Effector CD8-positive, alpha-beta T cell (primary cell): ENCODE data around the gene ATP2C1.
"Not testable (repeated sequence)": the region's sequence is repeated elsewhere in the genome, so short reads cannot be mapped to it uniquely, and the experiment has no call there.

ENCODE experiments used
- DNase-seq: peaks from one replicate; lab custom pipeline; 2025; lab: John Stamatoyannopoulos, UW

ATP2C1 gene

GRCh38 chr3:130934442-130935089 lies 40.7 kb downstream of the ATP2C1 start:
- DNase-seq, result no peak

- DNase-seq, result no peak
Measured at GRCh38 chr3:130935761-130936492, 42.0 kb downstream of the ATP2C1 start.

GRCh38 chr3:130939753-130940152 lies 45.9 kb downstream of the ATP2C1 start:
- no peak for DNase-seq

GRCh38 chr3:130941793-130942192 lies 47.9 kb downstream of the ATP2C1 start:
- DNase-seq, result no peak

- no peak for DNase-seq
Measured at GRCh38 chr3:130946882-130947281, 53.0 kb downstream of the ATP2C1 start.

GRCh38 chr3:130948001-130948773 lies 54.3 kb downstream of the ATP2C1 start:
- no peak for DNase-seq

- no peak for DNase-seq
Measured at GRCh38 chr3:130948929-130949328, 55.0 kb downstream of the ATP2C1 start.

GRCh38 chr3:130950124-130950523 lies 56.2 kb downstream of the ATP2C1 start:
- no peak for DNase-seq

- no peak for DNase-seq
Measured at GRCh38 chr3:130950641-130951040, 56.8 kb downstream of the ATP2C1 start.

- DNase-seq, result no peak
Measured at GRCh38 chr3:130955481-130955880, 61.6 kb downstream of the ATP2C1 start.

GRCh38 chr3:130956281-130956680 lies 62.4 kb downstream of the ATP2C1 start:
- DNase-seq, result no peak

GRCh38 chr3:130956721-130957120 lies 62.8 kb downstream of the ATP2C1 start:
- no peak for DNase-seq

- no peak for DNase-seq
Measured at GRCh38 chr3:130960139-130960795, 66.4 kb downstream of the ATP2C1 start.

- no peak for DNase-seq
Measured at GRCh38 chr3:130961458-130961857, 67.6 kb downstream of the ATP2C1 start.

GRCh38 chr3:130963444-130963843 lies 69.6 kb downstream of the ATP2C1 start:
- no peak for DNase-seq

GRCh38 chr3:130963878-130964277 lies 70.0 kb downstream of the ATP2C1 start:
- no peak for DNase-seq

- DNase-seq, result no peak
Measured at GRCh38 chr3:130967281-130967680, 73.4 kb downstream of the ATP2C1 start.

GRCh38 chr3:130968221-130968620 lies 74.3 kb downstream of the ATP2C1 start:
- DNase-seq, result no peak

GRCh38 chr3:130969621-130970020 lies 75.7 kb downstream of the ATP2C1 start:
- no peak for DNase-seq

GRCh38 chr3:130971208-130971607 lies 77.3 kb downstream of the ATP2C1 start:
- no peak for DNase-seq

- not testable (repeated sequence) for DNase-seq
Measured at GRCh38 chr3:130972592-130972991, 78.7 kb downstream of the ATP2C1 start.

- no peak for DNase-seq
Measured at GRCh38 chr3:130973406-130973805, 79.5 kb downstream of the ATP2C1 start.
